HG03460 (cell line): ENCODE results near the gene PCDHB14.
"Not testable (repeated sequence)": the region's sequence is repeated elsewhere in the genome, so short reads cannot be mapped to it uniquely, and the experiment has no call there.

ENCODE experiments used
- ATAC-seq: cut with Tn5 transposase; IDR thresholded peaks from one replicate; pipeline ENCODE4 v1.9.1; 2021; ENCODE audit not compliant: unreplicated experiment

Gene PCDHB14

DNA sequence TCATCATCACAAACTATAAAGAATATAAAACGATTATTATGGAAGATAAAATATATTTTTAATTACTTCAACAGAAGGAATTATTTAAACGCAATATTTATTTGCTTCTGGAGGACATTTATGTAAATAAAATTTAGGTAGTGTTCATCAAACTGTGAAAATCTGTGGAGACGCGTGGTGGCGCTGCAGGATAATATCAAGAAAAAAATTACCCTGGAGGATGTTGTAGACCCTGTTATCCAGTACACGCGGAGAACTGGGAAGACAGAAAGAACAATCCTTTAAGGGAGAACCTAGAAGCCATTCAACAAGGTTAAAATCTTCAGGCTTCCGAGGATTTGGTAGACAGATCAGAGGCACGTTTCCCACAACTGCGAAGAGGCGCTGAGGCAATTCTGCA lies 14.7 kb upstream of the PCDHB14 start, which contains the start of gene PCDHB12:
TSS of gene PCDHB12 (plus strand) at position 242 of the 400 bp plus-strand sequence. CDS start 189 bp downstream, outside the sequence.
- ATAC-seq: no peak

GRCh38 chr5:141210281-141210680 lies 12.9 kb upstream of the PCDHB14 start:
- not testable (repeated sequence) for ATAC-seq

DNA sequence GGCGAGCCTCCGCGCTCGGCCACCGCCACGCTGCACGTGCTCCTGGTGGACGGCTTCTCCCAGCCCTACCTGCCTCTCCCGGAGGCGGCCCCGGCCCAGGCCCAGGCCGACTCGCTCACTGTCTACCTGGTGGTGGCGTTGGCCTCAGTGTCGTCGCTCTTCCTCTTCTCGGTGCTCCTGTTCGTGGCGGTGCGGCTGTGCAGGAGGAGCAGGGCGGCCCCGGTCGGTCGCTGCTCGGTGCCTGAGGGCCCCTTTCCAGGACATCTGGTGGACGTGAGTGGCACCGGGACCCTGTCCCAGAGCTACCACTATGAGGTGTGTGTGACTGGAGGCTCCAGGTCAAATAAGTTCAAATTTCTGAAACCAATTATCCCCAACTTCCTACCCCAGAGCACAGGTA lies 12.3 kb upstream of the PCDHB14 start:
- ATAC-seq: not testable (repeated sequence)

DNA sequence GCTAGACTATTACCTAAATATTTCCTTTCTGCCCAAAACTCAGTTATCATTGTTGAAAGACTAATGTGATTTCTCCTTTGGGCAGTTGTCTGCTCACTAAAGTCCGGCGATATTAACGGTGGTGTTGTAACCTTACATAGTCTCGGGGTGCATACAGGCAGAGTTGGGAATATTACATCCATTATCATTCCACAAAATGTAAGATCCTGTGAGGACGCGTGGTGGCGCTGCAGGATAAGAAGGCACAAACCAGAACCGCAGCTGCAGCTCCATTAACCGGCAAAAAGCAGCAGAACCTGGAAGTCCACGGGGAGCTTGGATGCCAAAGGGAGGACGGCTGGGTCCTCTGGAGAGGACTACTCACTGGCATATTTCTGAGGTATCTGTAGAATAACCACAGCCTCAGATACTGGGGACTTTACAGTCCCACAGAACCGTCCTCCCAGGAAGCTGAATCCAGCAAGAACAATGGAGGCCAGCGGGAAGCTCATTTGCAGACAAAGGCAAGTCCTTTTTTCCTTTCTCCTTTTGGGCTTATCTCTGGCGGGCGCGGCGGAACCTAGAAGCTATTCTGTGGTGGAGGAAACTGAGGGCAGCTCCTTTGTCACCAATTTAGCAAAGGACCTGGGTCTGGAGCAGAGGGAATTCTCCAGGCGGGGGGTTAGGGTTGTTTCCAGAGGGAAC lies 9.3 kb upstream of the PCDHB14 start, which contains the start of gene PCDHB13:
TSS of gene PCDHB13 (plus strand) at position 264 of the 684 bp plus-strand sequence. CDS start at position 469, 205 bp downstream.
- ATAC-seq: not testable (repeated sequence)

DNA sequence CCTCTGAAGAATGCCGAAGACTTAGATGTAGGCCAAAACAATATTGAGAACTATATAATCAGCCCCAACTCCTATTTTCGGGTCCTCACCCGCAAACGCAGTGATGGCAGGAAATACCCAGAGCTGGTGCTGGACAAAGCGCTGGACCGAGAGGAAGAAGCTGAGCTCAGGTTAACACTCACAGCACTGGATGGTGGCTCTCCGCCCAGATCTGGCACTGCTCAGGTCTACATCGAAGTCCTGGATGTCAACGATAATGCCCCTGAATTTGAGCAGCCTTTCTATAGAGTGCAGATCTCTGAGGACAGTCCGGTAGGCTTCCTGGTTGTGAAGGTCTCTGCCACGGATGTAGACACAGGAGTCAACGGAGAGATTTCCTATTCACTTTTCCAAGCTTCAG lies 8.6 kb upstream of the PCDHB14 start:
- not testable (repeated sequence) for ATAC-seq

DNA sequence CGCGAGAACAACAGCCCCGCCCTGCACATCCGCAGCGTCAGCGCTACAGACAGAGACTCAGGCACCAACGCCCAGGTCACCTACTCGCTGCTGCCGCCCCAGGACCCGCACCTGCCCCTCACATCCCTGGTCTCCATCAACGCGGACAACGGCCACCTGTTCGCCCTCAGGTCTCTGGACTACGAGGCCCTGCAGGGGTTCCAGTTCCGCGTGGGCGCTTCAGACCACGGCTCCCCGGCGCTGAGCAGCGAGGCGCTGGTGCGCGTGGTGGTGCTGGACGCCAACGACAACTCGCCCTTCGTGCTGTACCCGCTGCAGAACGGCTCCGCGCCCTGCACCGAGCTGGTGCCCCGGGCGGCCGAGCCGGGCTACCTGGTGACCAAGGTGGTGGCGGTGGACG lies 7.6 kb upstream of the PCDHB14 start:
- ATAC-seq: not testable (repeated sequence)

DNA sequence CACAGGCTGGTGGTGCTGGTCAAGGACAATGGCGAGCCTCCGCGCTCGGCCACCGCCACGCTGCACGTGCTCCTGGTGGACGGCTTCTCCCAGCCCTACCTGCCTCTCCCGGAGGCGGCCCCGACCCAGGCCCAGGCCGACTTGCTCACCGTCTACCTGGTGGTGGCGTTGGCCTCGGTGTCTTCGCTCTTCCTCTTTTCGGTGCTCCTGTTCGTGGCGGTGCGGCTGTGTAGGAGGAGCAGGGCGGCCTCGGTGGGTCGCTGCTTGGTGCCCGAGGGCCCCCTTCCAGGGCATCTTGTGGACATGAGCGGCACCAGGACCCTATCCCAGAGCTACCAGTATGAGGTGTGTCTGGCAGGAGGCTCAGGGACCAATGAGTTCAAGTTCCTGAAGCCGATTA lies 7.1 kb upstream of the PCDHB14 start:
- ATAC-seq: not testable (repeated sequence)

GRCh38 chr5:141224844-141225243 lies 1.7 kb downstream of the PCDHB14 start:
- not testable (repeated sequence) for ATAC-seq

DNA sequence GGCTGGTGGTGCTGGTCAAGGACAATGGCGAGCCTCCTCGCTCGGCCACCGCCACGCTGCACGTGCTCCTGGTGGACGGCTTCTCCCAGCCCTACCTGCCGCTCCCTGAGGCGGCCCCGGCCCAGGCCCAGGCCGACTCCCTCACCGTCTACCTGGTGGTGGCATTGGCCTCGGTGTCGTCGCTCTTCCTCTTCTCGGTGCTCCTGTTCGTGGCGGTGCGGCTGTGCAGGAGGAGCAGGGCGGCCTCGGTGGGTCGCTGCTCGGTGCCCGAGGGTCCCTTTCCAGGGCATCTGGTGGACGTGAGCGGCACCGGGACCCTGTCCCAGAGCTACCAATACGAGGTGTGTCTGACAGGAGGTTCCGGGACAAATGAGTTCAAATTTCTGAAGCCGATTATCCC lies 2.3 kb downstream of the PCDHB14 start:
- not testable (repeated sequence) for ATAC-seq

DNA sequence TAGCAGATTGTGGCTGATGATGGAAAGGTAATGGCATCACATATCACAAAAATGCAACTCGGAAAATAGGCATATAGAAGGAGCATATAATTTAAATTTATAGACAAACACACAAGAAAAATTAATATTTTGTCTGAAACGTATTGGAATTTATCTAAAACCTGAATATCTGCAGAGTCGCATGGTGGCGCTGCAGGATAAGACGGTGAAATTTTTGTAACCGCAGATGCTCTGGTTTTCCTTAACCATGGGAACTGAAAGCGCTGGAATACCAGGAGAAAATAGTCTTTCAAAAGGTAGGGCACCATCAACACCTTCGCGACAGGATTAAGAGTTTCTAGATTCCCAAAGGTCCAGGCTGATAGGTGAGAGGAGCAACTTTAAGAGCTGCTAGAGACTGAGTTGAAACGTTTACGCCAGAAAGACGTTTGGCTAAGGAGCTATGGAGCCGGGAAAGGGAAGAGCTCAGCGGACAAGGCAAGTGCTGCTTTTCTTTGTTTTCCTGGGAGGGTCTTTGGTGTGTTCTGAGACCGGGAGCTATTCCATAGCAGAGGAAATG lies 11.0 kb downstream of the PCDHB14 start:
- ATAC-seq: no peak

GRCh38 chr5:141235922-141236321 lies 12.8 kb downstream of the PCDHB14 start:
- not testable (repeated sequence) for ATAC-seq

- ATAC-seq: no peak
Observed at GRCh38 chr5:141236516-141237313, 13.6 kb downstream of the PCDHB14 start.

DNA sequence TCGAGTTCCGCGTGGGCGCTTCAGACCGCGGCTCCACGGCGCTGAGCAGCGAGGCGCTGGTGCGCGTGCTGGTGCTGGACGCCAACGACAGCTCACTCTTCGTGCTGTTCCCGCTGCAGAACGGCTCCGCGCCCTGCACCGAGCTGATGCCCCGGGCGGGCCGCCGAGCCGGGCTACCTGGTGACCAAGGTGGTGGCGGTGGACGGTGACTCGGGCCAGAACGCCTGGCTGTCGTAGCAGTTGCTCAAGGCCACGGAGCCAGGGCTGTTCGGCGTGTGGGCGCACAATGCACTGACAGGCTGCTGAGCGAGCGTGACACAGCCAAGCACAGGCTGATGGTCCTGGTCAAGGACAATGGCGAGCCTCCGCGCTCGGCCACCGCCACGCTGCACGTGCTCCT lies 18.4 kb downstream of the PCDHB14 start:
- ATAC-seq: no peak

- ATAC-seq: no peak
Observed at GRCh38 chr5:141245250-141245717, 22.1 kb downstream of the PCDHB14 start, which contains the start of gene PCDHB15. PCDHB15 (plus strand) TSS chr5:141245395; CDS start chr5:141245579, 184 bp downstream.

GRCh38 chr5:141246971-141247370 lies 23.8 kb downstream of the PCDHB14 start:
- ATAC-seq: not testable (repeated sequence)

DNA sequence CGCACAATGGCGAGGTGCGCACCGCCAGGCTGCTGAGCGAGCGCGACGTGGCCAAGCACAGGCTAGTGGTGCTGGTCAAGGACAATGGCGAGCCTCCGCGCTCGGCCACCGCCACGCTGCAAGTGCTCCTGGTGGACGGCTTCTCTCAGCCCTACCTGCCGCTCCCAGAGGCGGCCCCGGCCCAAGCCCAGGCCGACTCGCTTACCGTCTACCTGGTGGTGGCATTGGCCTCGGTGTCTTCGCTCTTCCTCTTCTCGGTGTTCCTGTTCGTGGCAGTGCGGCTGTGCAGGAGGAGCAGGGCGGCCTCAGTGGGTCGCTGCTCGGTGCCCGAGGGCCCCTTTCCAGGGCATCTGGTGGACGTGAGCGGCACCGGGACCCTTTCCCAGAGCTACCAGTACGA lies 24.3 kb downstream of the PCDHB14 start:
- not testable (repeated sequence) for ATAC-seq

- no peak for ATAC-seq
Observed at GRCh38 chr5:141250576-141250975, 27.4 kb downstream of the PCDHB14 start.

- ATAC-seq: no peak
Observed at GRCh38 chr5:141258464-141258863, 35.3 kb downstream of the PCDHB14 start.

- ATAC-seq: no peak
Observed at GRCh38 chr5:141258948-141259347, 35.8 kb downstream of the PCDHB14 start.

- no peak for ATAC-seq
Observed at GRCh38 chr5:141260458-141261237, 37.5 kb downstream of the PCDHB14 start.

GRCh38 chr5:141261238-141261546 lies 38.0 kb downstream of the PCDHB14 start:
- no peak for ATAC-seq
